Measurements from ENCODE around the gene MIR17HG.

- TF ChIP-seq EZH2 (IDR thresholded peaks at IDR 0.05; ENCODE audit: insufficient read depth, poor library complexity, severe bottlenecking) (no peak), EZH2phosphoT487 (IDR thresholded peaks at IDR 0.05; ENCODE audit: insufficient read depth, low read depth) (no peak)
Observed at GRCh38 chr13:91397595-91397994, 50.1 kb downstream of the MIR17HG start.
